T-cell (primary cell): ENCODE data around the gene URB1. TPM values are rescaled to one million over a fixed set of nuclear protein-coding genes. Genes with fewer than 3 reads are reported as not detected.

Experiments used
- ATAC-seq, 4 experiments: fragments of 200-7000 bp in 3 of 4; fragments of 150-1000 bp in 1 of 4; cut with Tn5 transposase; replicated peaks in 1 of 4; 1 replicate in 3 of 4; 2 replicates in 1 of 4; pipeline ENCODE4 v1.10.0; 2021; ENCODE audit warnings: moderate library complexity in 3 of 4, mild to moderate bottlenecking in 2 of 4, moderate number of reproducible peaks in 1 of 4
- CTCF ChIA-PET, 2 donors: fragments of 300-600 bp; sonication (Branson Sonifier 250); formaldehyde crosslinking; loops; one replicate each; lab custom pipeline; 2022; ENCODE audit warnings: antibody characterized with exemption in 2 of 2; lab: Charles Lee
- POLR2A ChIA-PET, 2 donors: fragments of 300-600 bp; sonication (Branson Sonifier 250); formaldehyde crosslinking; loops; one replicate each; lab custom pipeline; 2022; ENCODE audit warnings: antibody characterized with exemption in 2 of 2; lab: Charles Lee
- DNase-seq, 35 experiments: peaks; one replicate each; pipeline versions ENCODE4 v3.0.0 to v3.0.0-alpha.2; 2013 to 2023
- H3K27ac ChIP-seq: one replicate; pipeline ENCODE4 v1.5.1; 2013; ENCODE audit warnings: low read length
- H3K27me3 ChIP-seq, 2 experiments: replicated peaks in 1 of 2; 1 replicate in 1 of 2; 2 replicates in 1 of 2; pipeline versions ENCODE4 v1.6.1 to v1.7.0; 2013; ENCODE audit warnings: low read length in 1 of 2, mixed read lengths in 1 of 2; ENCODE audit not compliant: control insufficient read depth in 2 of 2, insufficient read depth in 2 of 2; ENCODE audit errors: extremely low read depth in 1 of 2
- H3K36me3 ChIP-seq, 2 donors: 1 replicate in 1 of 2; 2 replicates in 1 of 2; pipeline versions ENCODE4 v1.6.1 to v1.7.0; 2013; ENCODE audit warnings: low read length in 1 of 2; ENCODE audit not compliant: control insufficient read depth in 2 of 2, insufficient read depth in 1 of 2; ENCODE audit errors: extremely low read depth in 1 of 2
- H3K4me1 ChIP-seq, 2 experiments: 1 replicate in 1 of 2; 2 replicates in 1 of 2; pipeline versions ENCODE4 v1.6.1 to v1.7.0; 2013; ENCODE audit warnings: low read length in 2 of 2, mixed read lengths in 1 of 2; ENCODE audit not compliant: insufficient read depth in 2 of 2, control insufficient read depth in 1 of 2; ENCODE audit errors: extremely low read depth in 1 of 2
- H3K4me3 ChIP-seq, 2 donors: 1 replicate in 1 of 2; 2 replicates in 1 of 2; pipeline versions ENCODE4 v1.5.1 to v1.7.0; 2013; ENCODE audit warnings: mild to moderate bottlenecking in 2 of 2, low read length in 1 of 2, moderate library complexity in 1 of 2; ENCODE audit not compliant: control insufficient read depth in 1 of 2; ENCODE audit errors: extremely low read depth in 1 of 2
- H3K9me3 ChIP-seq: 2 replicates; pipeline ENCODE4 v1.7.0; 2013
- H3K27ac Mint-ChIP-seq, 2 donors: one replicate each; pipeline ENCODE4 v1.8.0; 2020 to 2021; ENCODE audit warnings: mild to moderate bottlenecking in 2 of 2, mixed read lengths in 2 of 2
- H3K27me3 Mint-ChIP-seq, 2 donors: one replicate each; pipeline ENCODE4 v1.8.0; 2021 to 2022; ENCODE audit warnings: mixed read lengths in 2 of 2
- H3K36me3 Mint-ChIP-seq: one replicate; pipeline ENCODE4 v1.8.0; 2021; ENCODE audit warnings: mixed read lengths
- H3K4me1 Mint-ChIP-seq, 3 donors: one replicate each; pipeline ENCODE4 v1.8.0; 2020 to 2022; ENCODE audit warnings: mixed read lengths in 3 of 3, mild to moderate bottlenecking in 1 of 3
- H3K4me3 Mint-ChIP-seq, 3 donors: one replicate each; pipeline ENCODE4 v1.8.0; 2020 to 2022; ENCODE audit warnings: mild to moderate bottlenecking in 3 of 3, mixed read lengths in 3 of 3, moderate library complexity in 3 of 3
- H3K9me3 Mint-ChIP-seq, 3 donors: one replicate each; pipeline ENCODE4 v1.8.0; 2020 to 2022; ENCODE audit warnings: mixed read lengths in 3 of 3
- WGBS: methylation state at CpG from one replicate; pipeline ENCODE4 v1.1.5; 2013; ENCODE audit warnings: missing lambda C conversion rate; ENCODE audit not compliant: insufficient coverage; 5-methylcytosine and 5-hydroxymethylcytosine counted together
- total RNA-seq, 35 experiments: library from RNA in 6 of 35; stranded (reverse) in 6 of 35; fragments of 120-200 nt in 1 of 35; gene quantifications; one replicate each; pipeline versions ENCODE4 v1.2.1 to v1.2.4 and lab custom pipeline; 2013 to 2026

URB1 gene
- total RNA-seq, 5 donors from 2014 or later (not counting 1 experiment from before 2014, with no cell fraction given) = 13.4 to 20.2 (median 18.9) TPM

- Histone ChIP-seq H3K27ac (no peak overlapping the region), H3K9me3 (no peaks in the 10 kb centered on the region), H3K4me3 (no peak overlapping the region), H3K4me1 (no peaks in the 10 kb centered on the region), H3K36me3 (peaks cover 13 to 59% of the 10 kb centered on the region in 2 donors), H3K27me3 (no peaks in the 10 kb centered on the region)
- ChIA-PET CTCF (no interaction called here), POLR2A (no interaction called here)
- 48% methylated on average over 2 of the region's 6 CpGs for WGBS
- no peaks in the 10 kb centered on the region for H3K9me3 Mint-ChIP-seq
- no peak overlapping the region for H3K4me3 Mint-ChIP-seq
- H3K27ac Mint-ChIP-seq = no peak overlapping the region
- H3K4me1 Mint-ChIP-seq = peaks cover 0 to 4% (median 0%) of the 10 kb centered on the region in 3 donors
- peaks cover 71% of the 10 kb centered on the region for H3K36me3 Mint-ChIP-seq
- no peaks in the 10 kb centered on the region for H3K27me3 Mint-ChIP-seq
- DNase-seq (no peak), ATAC-seq (no peak)
Observed at GRCh38 chr21:32381571-32381970, 11.2 kb downstream of the URB1 start.

GRCh38 chr21:32380940-32381339, 11.9 kb downstream of the URB1 start:
- Histone ChIP-seq H3K36me3 (peaks cover 13 to 63% of the 10 kb centered on the region in 2 donors), H3K27ac (no peak overlapping the region), H3K27me3 (no peaks in the 10 kb centered on the region), H3K9me3 (no peaks in the 10 kb centered on the region), H3K4me3 (no peak overlapping the region), H3K4me1 (no peaks in the 10 kb centered on the region)
- ATAC-seq (no peak), DNase-seq (no peak)
- no peak overlapping the region for H3K27ac Mint-ChIP-seq
- H3K4me1 Mint-ChIP-seq = peaks cover 0 to 4% (median 0%) of the 10 kb centered on the region in 3 donors
- H3K36me3 Mint-ChIP-seq = peaks cover 78% of the 10 kb centered on the region
- H3K4me3 Mint-ChIP-seq = no peak overlapping the region
- ChIA-PET CTCF (no interaction called here), POLR2A (no interaction called here)
- WGBS = 88% methylated on average over 3 of the region's 4 CpGs
- H3K27me3 Mint-ChIP-seq = no peaks in the 10 kb centered on the region
- H3K9me3 Mint-ChIP-seq = no peaks in the 10 kb centered on the region

DNA sequence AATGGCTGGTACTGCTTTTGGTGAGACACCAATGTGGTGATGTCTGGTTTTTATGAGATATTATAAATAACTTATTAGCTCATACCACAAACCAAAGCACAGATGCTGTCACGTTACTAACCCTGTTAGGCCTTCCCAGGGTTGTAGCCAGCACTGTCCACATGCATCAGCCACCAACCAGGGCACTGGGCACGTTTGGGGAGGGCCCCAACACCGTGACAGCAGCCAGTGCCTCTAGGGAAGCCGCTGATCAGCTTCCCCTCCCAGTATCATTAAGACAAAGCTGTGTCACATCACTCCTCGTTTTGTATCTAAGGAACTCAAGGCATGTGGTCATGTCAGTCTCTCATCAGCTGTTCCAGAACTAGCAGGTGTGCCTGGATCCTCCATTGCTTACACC, 13.9 kb downstream of the URB1 start:
- Histone ChIP-seq H3K4me3 (no peak overlapping the region), H3K9me3 (no peaks in the 10 kb centered on the region), H3K27ac (no peak overlapping the region), H3K27me3 (no peaks in the 10 kb centered on the region), H3K4me1 (no peaks in the 10 kb centered on the region), H3K36me3 (peaks cover 13 to 71% of the 10 kb centered on the region in 2 donors)
- H3K27ac Mint-ChIP-seq = no peak overlapping the region
- 85% methylated on average over 3 of the region's 5 CpGs for WGBS
- no peaks in the 10 kb centered on the region for H3K27me3 Mint-ChIP-seq
- ATAC-seq (no peak), DNase-seq (no peak)
- no peaks in the 10 kb centered on the region for H3K4me1 Mint-ChIP-seq
- no peak overlapping the region for H3K4me3 Mint-ChIP-seq
- H3K36me3 Mint-ChIP-seq = peaks cover 74% of the 10 kb centered on the region
- ChIA-PET CTCF (no interaction called here), POLR2A (interaction anchor here in 1 of 2 donors (0.5 kb wide), 1 partner anchor 1764 kb away, joined by 3 read pairs; no protein-coding TSS in a partner anchor)
- no peaks in the 10 kb centered on the region for H3K9me3 Mint-ChIP-seq

GRCh38 chr21:32377991-32378390, 14.8 kb downstream of the URB1 start:
- H3K27me3 Mint-ChIP-seq = no peaks in the 10 kb centered on the region
- no peaks in the 10 kb centered on the region for H3K9me3 Mint-ChIP-seq
- DNase-seq (no peak), ATAC-seq (no peak)
- Histone ChIP-seq H3K27ac (no peak overlapping the region), H3K9me3 (no peaks in the 10 kb centered on the region), H3K36me3 (peaks cover 6 to 66% of the 10 kb centered on the region in 2 donors), H3K4me3 (no peak overlapping the region), H3K27me3 (no peaks in the 10 kb centered on the region), H3K4me1 (no peaks in the 10 kb centered on the region)
- no peak overlapping the region for H3K4me3 Mint-ChIP-seq
- H3K36me3 Mint-ChIP-seq = peaks cover 67% of the 10 kb centered on the region
- CTCF ChIA-PET = no interaction called here
- H3K4me1 Mint-ChIP-seq = no peaks in the 10 kb centered on the region
- WGBS = 81% methylated on average over 6 of the region's 7 CpGs
- no peak overlapping the region for H3K27ac Mint-ChIP-seq
- POLR2A ChIA-PET = no interaction called here

DNA sequence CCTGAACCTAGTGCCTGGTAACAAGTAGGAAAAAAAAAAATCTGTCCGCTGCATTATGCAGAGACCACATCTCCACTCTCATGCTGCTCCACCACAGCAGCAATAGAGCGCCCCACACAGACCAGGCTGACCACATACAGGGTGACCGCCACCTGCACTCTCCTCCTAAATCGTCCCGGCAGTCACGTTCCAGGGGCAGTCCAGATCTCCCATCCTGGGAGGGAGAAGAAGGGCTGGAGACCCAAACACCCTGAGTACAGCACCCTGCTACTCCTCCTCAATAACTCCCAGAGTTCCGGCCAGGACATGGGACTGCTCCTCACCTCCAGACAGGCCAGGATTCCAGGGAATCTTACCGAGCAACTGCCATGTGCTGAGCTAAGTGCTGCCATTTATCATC, 15.3 kb downstream of the URB1 start:
- no peak overlapping the region for H3K27ac Mint-ChIP-seq
- no peaks in the 10 kb centered on the region for H3K9me3 Mint-ChIP-seq
- ChIA-PET POLR2A (no interaction called here), CTCF (no interaction called here)
- 86% methylated on average over 2 of the region's 8 CpGs for WGBS
- H3K4me3 ChIP-seq = no peak overlapping the region
- H3K4me1 Mint-ChIP-seq = no peaks in the 10 kb centered on the region
- DNase-seq (no peak), ATAC-seq (no peak)
- no peaks in the 10 kb centered on the region for H3K9me3 ChIP-seq
- no peaks in the 10 kb centered on the region for H3K4me1 ChIP-seq
- peaks cover 6 to 67% of the 10 kb centered on the region in 2 donors for H3K36me3 ChIP-seq
- no peak overlapping the region for H3K27ac ChIP-seq
- no peaks in the 10 kb centered on the region for H3K27me3 ChIP-seq
- no peaks in the 10 kb centered on the region for H3K27me3 Mint-ChIP-seq
- H3K36me3 Mint-ChIP-seq = peaks cover 67% of the 10 kb centered on the region
- H3K4me3 Mint-ChIP-seq = no peak overlapping the region

- Mint-ChIP-seq H3K4me1 (no peaks in the 10 kb centered on the region), H3K9me3 (no peaks in the 10 kb centered on the region), H3K36me3 (peaks cover 56% of the 10 kb centered on the region), H3K27ac (no peak overlapping the region), H3K4me3 (no peak overlapping the region), H3K27me3 (no peaks in the 10 kb centered on the region)
- H3K27ac ChIP-seq = no peak overlapping the region
- H3K9me3 ChIP-seq = no peaks in the 10 kb centered on the region
- H3K36me3 ChIP-seq = peaks cover 19 to 68% of the 10 kb centered on the region in 2 donors
- DNase-seq (no peak), ATAC-seq (no peak)
- no CpG with 5 or more reads among the region's 3 CpGs for WGBS
- CTCF ChIA-PET = interaction anchor here in 1 of 2 donors (1.1 kb wide), 1 partner anchor 227 kb away, joined by 3 read pairs; no protein-coding TSS in a partner anchor
- no peak overlapping the region for H3K4me3 ChIP-seq
- POLR2A ChIA-PET = no interaction called here
- H3K4me1 ChIP-seq = no peaks in the 10 kb centered on the region
- H3K27me3 ChIP-seq = no peaks in the 10 kb centered on the region
Observed at GRCh38 chr21:32372755-32373154, 20.1 kb downstream of the URB1 start.

GRCh38 chr21:32371913-32372314, 20.9 kb downstream of the URB1 start:
- Mint-ChIP-seq H3K27me3 (no peaks in the 10 kb centered on the region), H3K4me1 (no peaks in the 10 kb centered on the region), H3K36me3 (peaks cover 57% of the 10 kb centered on the region), H3K27ac (no peak overlapping the region), H3K4me3 (no peak overlapping the region), H3K9me3 (no peaks in the 10 kb centered on the region)
- DNase-seq = no peak
- H3K36me3 ChIP-seq = peaks cover 14 to 69% of the 10 kb centered on the region in 2 donors
- no peaks in the 10 kb centered on the region for H3K27me3 ChIP-seq
- no peak for ATAC-seq
- no peak overlapping the region for H3K27ac ChIP-seq
- POLR2A ChIA-PET = no interaction called here
- WGBS = 81% methylated on average over 4 of the region's 6 CpGs
- CTCF ChIA-PET = interaction anchor here in 1 of 2 donors (1.1 kb wide), 1 partner anchor 227 kb away, joined by 3 read pairs; no protein-coding TSS in a partner anchor
- no peaks in the 10 kb centered on the region for H3K4me1 ChIP-seq
- no peaks in the 10 kb centered on the region for H3K9me3 ChIP-seq
- H3K4me3 ChIP-seq = no peak overlapping the region
